Left ventricle myocardium inferior (tissue), 1 donor: Measurements from ENCODE around the gene SPTB. TPM values are rescaled to one million over a fixed set of nuclear protein-coding genes. Genes with fewer than 3 reads are reported as not detected.
A peak's percentile ranks its signal among the peaks of the same experiment; 100 is the strongest.

Experiments
- DNase-seq: peaks from one replicate; pipeline ENCODE4 v3.0.0-alpha.2; 2020
- H3K27ac ChIP-seq: fragments of 200-600 bp; replicated peaks from 2 replicates; pipeline ENCODE4 v1.8.0; 2021
- H3K27me3 ChIP-seq: fragments of 200-600 bp; 2 replicates; pipeline ENCODE4 v1.8.0; 2021; ENCODE audit warnings: low read depth
- H3K36me3 ChIP-seq: fragments of 200-600 bp; 2 replicates; pipeline ENCODE4 v1.8.0; 2021
- H3K4me1 ChIP-seq: fragments of 200-600 bp; 2 replicates; pipeline ENCODE4 v1.8.0; 2021
- H3K4me3 ChIP-seq: fragments of 200-600 bp; 2 replicates; pipeline ENCODE4 v1.8.0; 2021; ENCODE audit warnings: mild to moderate bottlenecking, moderate library complexity
- H3K9me3 ChIP-seq: fragments of 200-600 bp; replicated peaks from 2 replicates; pipeline ENCODE4 v1.8.0; 2021
- intact Hi-C: fragments of 100-400 bp; cut with micrococcal nuclease; formaldehyde crosslinking; loops from one replicate; pipeline ENCODE4 v1.11.0; 2022
- total RNA-seq: library from RNA; stranded (reverse); fragmentation: NEBNext Ultra II Directional; extraction: Animal tissue kit (Norgen Biotek cat#: 25700); gene quantifications from one replicate; pipeline ENCODE4 v1.2.1, GENCODE V29; 2021
- TF ChIP-seq, protein P1 (sequence below): fragments of 200-600 bp; IDR thresholded peaks from 2 replicates; pipeline ENCODE4 v1.8.0; 2021; ENCODE audit warnings: antibody characterized with exemption, mild to moderate bottlenecking, borderline replicate concordance
- donor health status: DM: no; HTN: yes; CAD: no; lungs with severe emphysema.

SPTB gene
- total RNA-seq, 1 donor from 2014 or later, result 82.2 TPM

DNA sequence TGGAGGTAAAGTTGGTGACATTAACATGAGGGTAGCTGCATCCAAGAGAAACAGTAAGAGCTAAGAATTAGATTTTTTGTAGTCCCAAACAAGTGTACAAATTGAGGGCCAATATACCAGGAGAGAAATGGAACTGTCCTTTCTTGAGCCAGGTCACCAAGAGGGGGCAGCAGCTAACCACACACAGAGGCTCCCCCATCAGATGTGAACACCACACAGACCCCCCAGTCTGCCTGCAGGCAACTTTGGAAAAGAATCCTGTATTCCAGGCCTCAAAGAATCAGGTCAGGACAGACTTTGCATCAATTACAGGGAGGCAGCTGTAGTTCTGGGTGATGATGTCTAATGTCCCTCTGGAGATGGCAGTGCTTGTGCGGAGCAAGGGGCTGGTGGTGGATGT is 77.9 kb downstream of the SPTB start:
- H3K27me3 ChIP-seq, result no peaks in the 10 kb centered on the region
- H3K4me3 ChIP-seq, result no peak overlapping the region
- peaks cover 24% of the 10 kb centered on the region for H3K4me1 ChIP-seq
- H3K9me3 ChIP-seq, result no peaks in the 10 kb centered on the region
- no peak for DNase-seq
- H3K27ac ChIP-seq, result no peak overlapping the region
- H3K36me3 ChIP-seq, result peaks cover 42% of the 10 kb centered on the region
- intact Hi-C loops, result no loop called here
- TF ChIP-seq, protein P1, sequence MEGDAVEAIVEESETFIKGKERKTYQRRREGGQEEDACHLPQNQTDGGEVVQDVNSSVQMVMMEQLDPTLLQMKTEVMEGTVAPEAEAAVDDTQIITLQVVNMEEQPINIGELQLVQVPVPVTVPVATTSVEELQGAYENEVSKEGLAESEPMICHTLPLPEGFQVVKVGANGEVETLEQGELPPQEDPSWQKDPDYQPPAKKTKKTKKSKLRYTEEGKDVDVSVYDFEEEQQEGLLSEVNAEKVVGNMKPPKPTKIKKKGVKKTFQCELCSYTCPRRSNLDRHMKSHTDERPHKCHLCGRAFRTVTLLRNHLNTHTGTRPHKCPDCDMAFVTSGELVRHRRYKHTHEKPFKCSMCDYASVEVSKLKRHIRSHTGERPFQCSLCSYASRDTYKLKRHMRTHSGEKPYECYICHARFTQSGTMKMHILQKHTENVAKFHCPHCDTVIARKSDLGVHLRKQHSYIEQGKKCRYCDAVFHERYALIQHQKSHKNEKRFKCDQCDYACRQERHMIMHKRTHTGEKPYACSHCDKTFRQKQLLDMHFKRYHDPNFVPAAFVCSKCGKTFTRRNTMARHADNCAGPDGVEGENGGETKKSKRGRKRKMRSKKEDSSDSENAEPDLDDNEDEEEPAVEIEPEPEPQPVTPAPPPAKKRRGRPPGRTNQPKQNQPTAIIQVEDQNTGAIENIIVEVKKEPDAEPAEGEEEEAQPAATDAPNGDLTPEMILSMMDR, result peak; percentile 44

DNA sequence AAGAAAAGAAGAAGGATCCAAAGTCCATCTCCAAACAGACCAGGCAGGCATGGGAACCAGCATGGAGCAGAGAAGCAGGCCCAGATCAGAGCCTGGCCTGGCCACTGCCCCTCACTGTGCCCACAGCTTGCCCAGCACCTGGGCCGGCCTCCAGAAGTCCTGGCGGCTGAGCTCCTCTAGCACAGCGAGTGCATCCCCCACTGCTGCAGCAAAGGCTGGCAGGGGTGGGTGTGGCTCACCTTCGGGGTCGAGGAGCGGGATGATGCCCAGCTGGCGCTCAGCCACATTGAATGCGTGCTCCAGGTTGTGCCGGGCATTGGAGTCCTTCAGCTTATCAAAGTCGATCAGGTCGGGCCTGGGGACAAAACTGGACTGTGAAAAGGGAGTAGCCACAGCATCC is 78.7 kb downstream of the SPTB start:
- Histone ChIP-seq H3K9me3 (no peaks in the 10 kb centered on the region), H3K36me3 (peaks cover 49% of the 10 kb centered on the region), H3K27me3 (no peaks in the 10 kb centered on the region), H3K4me1 (peaks cover 17% of the 10 kb centered on the region), H3K4me3 (no peak overlapping the region), H3K27ac (no peak overlapping the region)
- DNase-seq, result no peak
- intact Hi-C loops, result no loop called here
- TF ChIP-seq, protein P1, result no peak

DNA sequence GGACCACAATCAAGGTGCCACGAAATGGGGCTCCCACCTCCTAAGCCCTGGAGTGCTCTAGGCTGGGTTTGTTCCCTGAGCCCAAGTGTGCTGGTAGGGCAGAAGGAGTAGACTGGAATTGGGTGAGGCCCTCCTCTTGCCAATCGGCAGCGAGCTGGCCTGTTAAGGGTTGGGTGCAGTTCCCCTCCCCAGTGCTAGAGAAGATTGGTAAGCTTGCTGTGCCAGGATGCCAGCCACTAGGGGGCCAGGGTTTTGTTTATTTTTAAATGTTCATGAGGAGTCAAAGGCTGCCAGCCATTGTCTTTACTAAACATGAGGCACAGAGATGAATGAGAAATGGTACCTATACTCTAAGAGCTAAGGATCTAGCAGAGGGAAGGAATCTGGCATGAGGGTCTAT is 79.7 kb downstream of the SPTB start:
- H3K36me3 ChIP-seq, result peaks cover 57% of the 10 kb centered on the region
- no peak overlapping the region for H3K27ac ChIP-seq
- peaks cover 9% of the 10 kb centered on the region for H3K4me1 ChIP-seq
- peak; percentile 39 for DNase-seq
- no peaks in the 10 kb centered on the region for H3K27me3 ChIP-seq
- no peak overlapping the region for H3K4me3 ChIP-seq
- H3K9me3 ChIP-seq, result no peaks in the 10 kb centered on the region
- TF ChIP-seq, protein P1, result peak; percentile 69
- intact Hi-C loops, result no loop called here

DNA sequence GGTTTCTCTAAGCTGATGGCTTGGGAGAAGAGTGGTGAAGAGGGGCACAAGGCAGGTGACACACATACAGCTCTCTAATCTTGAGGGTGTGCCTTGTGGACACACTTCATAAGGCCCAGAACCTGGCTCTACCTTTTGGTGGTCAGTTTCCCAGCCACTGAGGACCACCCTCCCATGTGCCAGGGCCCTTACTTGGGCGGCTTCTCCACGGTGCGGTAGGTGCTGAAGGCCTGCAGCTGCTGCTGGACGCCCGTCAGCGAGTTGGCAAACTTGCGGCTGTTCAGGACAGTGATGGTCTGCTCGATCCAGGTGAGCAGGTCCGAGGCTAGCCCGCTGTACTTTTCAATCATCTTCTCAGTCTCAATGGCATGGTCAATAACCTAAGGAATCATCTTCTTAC is 80.2 kb downstream of the SPTB start:
- H3K4me3 ChIP-seq, result no peak overlapping the region
- H3K27ac ChIP-seq, result no peak overlapping the region
- TF ChIP-seq, protein P1, result no peak
- no peaks in the 10 kb centered on the region for H3K9me3 ChIP-seq
- H3K27me3 ChIP-seq, result no peaks in the 10 kb centered on the region
- no peak for DNase-seq
- intact Hi-C loops, result no loop called here
- H3K36me3 ChIP-seq, result peaks cover 58% of the 10 kb centered on the region
- H3K4me1 ChIP-seq, result peaks cover 9% of the 10 kb centered on the region

DNA sequence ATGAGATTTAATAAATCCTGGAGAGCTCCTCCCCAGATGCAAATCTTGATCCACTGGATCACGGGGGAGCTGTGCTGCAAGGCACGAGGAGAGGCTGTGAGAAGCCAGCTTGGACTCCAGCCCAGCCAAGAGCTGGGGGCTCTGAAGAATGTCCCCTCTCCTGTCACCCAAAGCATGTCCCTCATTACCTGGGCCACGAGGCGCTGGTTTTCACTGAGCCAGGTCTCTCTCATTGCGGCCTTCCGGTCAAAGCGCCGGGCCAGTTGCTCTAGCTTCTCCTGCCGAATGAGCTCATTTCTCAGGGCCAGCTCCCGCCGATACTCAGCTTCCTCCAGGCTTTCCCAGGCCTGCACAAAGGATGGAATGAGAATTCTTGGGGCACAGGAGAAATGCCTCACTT is 83.3 kb downstream of the SPTB start:
- no peak for DNase-seq
- H3K4me1 ChIP-seq, result peaks cover 9% of the 10 kb centered on the region
- H3K27me3 ChIP-seq, result no peaks in the 10 kb centered on the region
- H3K4me3 ChIP-seq, result no peak overlapping the region
- TF ChIP-seq, protein P1, result no peak
- H3K9me3 ChIP-seq, result no peaks in the 10 kb centered on the region
- intact Hi-C loops, result no loop called here
- H3K36me3 ChIP-seq, result peaks cover 64% of the 10 kb centered on the region
- H3K27ac ChIP-seq, result no peak overlapping the region

DNA sequence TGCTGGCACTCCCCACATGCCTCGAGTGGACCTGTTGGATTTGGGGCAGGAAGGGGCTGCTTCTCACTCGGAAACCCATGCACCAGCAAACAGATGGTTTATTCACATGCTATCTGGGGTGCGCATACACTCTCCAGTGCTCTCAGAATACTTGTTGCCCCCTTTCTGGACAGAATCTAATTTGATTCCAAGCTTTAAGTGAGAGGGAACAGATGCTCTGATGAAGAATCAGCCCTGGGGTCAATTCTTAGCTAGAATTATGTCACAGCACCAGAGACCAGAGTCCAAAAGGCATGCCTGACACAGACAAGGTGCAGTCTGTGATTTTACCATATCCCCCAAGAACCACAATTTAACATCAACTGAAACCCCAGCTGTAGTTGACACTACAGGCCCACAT is 83.8 kb downstream of the SPTB start:
- TF ChIP-seq, protein P1, result no peak

More for the DNA sequence above, 83.8 kb downstream of the SPTB start:
- H3K4me1 ChIP-seq, result peaks cover 9% of the 10 kb centered on the region
- intact Hi-C loops, result no loop called here
- H3K27ac ChIP-seq, result no peak overlapping the region
- no peak for DNase-seq
- no peak overlapping the region for H3K4me3 ChIP-seq
- peaks cover 61% of the 10 kb centered on the region for H3K36me3 ChIP-seq
- H3K9me3 ChIP-seq, result no peaks in the 10 kb centered on the region
- H3K27me3 ChIP-seq, result no peaks in the 10 kb centered on the region
